Small intestine (tissue), 7 donors: Measurements from ENCODE around the gene MAP3K5. TPM values are rescaled to one million over a fixed set of nuclear protein-coding genes. Genes with fewer than 3 reads are reported as not detected.

Source experiments
- DNase-seq, 2 donors: peaks; one replicate each; pipeline versions ENCODE4 v3.0.0 to v3.0.0-alpha.2; 2013
- FAIRE-seq: peaks from 2 replicates; lab custom pipeline; 2012; peaks lifted over from hg19 to GRCh38; lab: Jason Lieb, UNC
- H3K27ac ChIP-seq, 3 donors: one replicate each; pipeline ENCODE4 v1.5.1; 2013; ENCODE audit warnings: low read length in 2 of 3, mild to moderate bottlenecking in 2 of 3, control low read depth in 1 of 3, inconsistent platforms in 1 of 3, low read depth in 1 of 3, moderate library complexity in 1 of 3
- H3K27me3 ChIP-seq, 3 donors: one replicate each; pipeline ENCODE4 v1.6.1; 2013; ENCODE audit warnings: low read length in 3 of 3, inconsistent platforms in 1 of 3; ENCODE audit not compliant: control insufficient read depth in 3 of 3, insufficient read depth in 3 of 3
- H3K36me3 ChIP-seq, 3 donors: one replicate each; pipeline ENCODE4 v1.6.1; 2013; ENCODE audit warnings: low read length in 3 of 3, inconsistent platforms in 1 of 3, low read depth in 1 of 3, mild to moderate bottlenecking in 1 of 3, moderate library complexity in 1 of 3; ENCODE audit not compliant: control insufficient read depth in 3 of 3, insufficient read depth in 2 of 3
- H3K4me1 ChIP-seq, 3 donors: one replicate each; pipeline ENCODE4 v1.6.1; 2013; ENCODE audit warnings: low read length in 2 of 3, inconsistent platforms in 1 of 3, low read depth in 1 of 3, mild to moderate bottlenecking in 1 of 3, moderate library complexity in 1 of 3; ENCODE audit not compliant: control insufficient read depth in 3 of 3, insufficient read depth in 2 of 3
- H3K4me3 ChIP-seq, 3 donors: one replicate each; pipeline ENCODE4 v1.5.1; 2013; ENCODE audit warnings: low read length in 3 of 3, control low read depth in 1 of 3, inconsistent platforms in 1 of 3, low read depth in 1 of 3, mild to moderate bottlenecking in 1 of 3, moderate library complexity in 1 of 3
- H3K9me3 ChIP-seq, 2 donors: one replicate each; pipeline ENCODE4 v1.6.1; 2013; ENCODE audit warnings: low read depth in 1 of 2, low read length in 1 of 2; ENCODE audit not compliant: control insufficient read depth in 2 of 2, insufficient read depth in 1 of 2
- WGBS, 3 donors: extraction: QIAGEN DNeasy Blood & Tissue Kit; methylation state at CpG; one replicate each; pipeline ENCODE4 v1.1.7; 2013; 5-methylcytosine and 5-hydroxymethylcytosine counted together
- polyA plus RNA-seq, 4 donors: library from polyadenylated mRNA; stranded (reverse) in 3 of 4; unstranded in 1 of 4; fragments of 200-250 nt in 3 of 4; fragments of 120-200 nt in 1 of 4; gene quantifications; one replicate each; pipeline versions ENCODE4 v1.2.1 to v1.2.3, GENCODE V29; 2013
- donor health status: healthy with polysubstance abuse.
- donor health status: control.
- donor health status: control.
- donor health status: Bipolar disorder and iron deficiency.
- donor health status: healthy.

The MAP3K5 gene
- polyA plus RNA-seq, 4 donors, result 5.4 to 9.5 (median 7.0) TPM

DNA sequence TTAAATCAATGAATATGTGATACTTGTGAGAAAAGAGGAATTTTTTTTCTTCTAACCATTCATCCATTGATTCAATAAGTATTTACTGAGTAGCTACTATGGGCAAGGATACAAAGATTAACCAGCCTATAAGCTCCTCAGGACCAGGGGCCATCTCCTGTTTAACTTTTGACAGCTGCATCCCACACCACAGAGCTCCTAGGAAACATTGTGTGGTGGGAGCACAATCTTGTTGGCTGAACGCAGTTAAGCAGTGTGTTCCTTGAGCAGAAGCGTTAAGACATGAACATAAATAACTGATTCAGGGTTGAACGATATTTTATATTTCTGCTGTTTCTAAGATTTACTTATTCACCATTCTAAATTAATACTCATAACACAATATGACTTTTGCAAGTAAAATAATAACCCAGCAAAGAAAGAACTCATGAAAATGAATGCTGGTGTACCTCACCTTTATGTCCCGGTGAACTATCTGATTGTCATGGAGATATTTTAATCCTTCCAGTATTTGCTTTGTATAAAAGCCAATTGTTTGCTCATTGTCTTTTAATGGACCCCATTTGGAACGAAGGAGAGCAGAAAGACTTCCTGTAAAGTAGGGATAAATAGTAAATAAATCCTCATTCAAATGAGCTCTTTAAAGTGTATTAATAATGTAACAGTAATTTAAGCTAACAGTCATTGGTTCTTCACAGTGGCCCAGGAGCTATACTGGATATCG lies 179.4 kb downstream of the MAP3K5 start:
- no peak for FAIRE-seq

DNA sequence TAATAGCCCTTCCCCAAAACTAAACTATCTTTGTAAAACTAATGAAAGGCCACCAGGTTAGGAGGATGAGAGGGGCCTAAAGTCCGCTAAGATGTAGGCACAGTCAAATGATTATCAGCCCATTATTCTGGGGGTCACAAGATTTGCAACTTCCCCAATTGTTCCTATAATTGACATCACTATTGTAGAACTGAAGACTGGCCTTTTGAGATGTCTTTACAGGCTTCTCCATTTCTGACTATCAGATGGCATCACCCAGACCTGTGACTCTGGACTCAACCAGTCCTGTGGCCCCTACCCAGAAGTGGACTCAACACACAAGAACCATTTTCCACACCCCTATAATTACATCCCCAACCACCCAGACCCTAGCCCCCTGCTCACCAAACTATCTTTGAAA lies 180.5 kb downstream of the MAP3K5 start:
- DNase-seq (no peak), FAIRE-seq (no peak)
- H3K27me3 ChIP-seq, result no peaks in the 10 kb centered on the region
- WGBS, 3 donors, result 96 to 100% (median 98%) methylated on average over 1 of the region's 1 CpG
- peaks cover 0 to 11% (median 3%) of the 10 kb centered on the region in 3 donors for H3K4me1 ChIP-seq
- no peaks in the 10 kb centered on the region for H3K9me3 ChIP-seq
- H3K4me3 ChIP-seq, result no peak overlapping the region
- no peak overlapping the region for H3K27ac ChIP-seq
- peaks cover 0 to 4% (median 0%) of the 10 kb centered on the region in 3 donors for H3K36me3 ChIP-seq

More for the DNA sequence above, 179.4 kb downstream of the MAP3K5 start:
- Histone ChIP-seq H3K27ac (no peak overlapping the region), H3K9me3 (no peaks in the 10 kb centered on the region), H3K4me3 (no peak overlapping the region), H3K4me1 (peaks cover 0 to 8% (median 3%) of the 10 kb centered on the region in 3 donors), H3K36me3 (peaks cover 0 to 4% (median 0%) of the 10 kb centered on the region in 3 donors), H3K27me3 (no peaks in the 10 kb centered on the region)
- 84 to 88% (median 86%) methylated on average over 6 of the region's 6 CpGs for WGBS, 3 donors
- DNase-seq, result no peak

GRCh38 chr6:136611133-136611532 lies 181.1 kb downstream of the MAP3K5 start:
- Histone ChIP-seq H3K36me3 (peaks cover 0 to 4% (median 0%) of the 10 kb centered on the region in 3 donors), H3K27me3 (no peaks in the 10 kb centered on the region), H3K27ac (no peak overlapping the region), H3K4me1 (peaks cover 0 to 11% (median 3%) of the 10 kb centered on the region in 3 donors), H3K9me3 (no peaks in the 10 kb centered on the region), H3K4me3 (no peak overlapping the region)
- DNase-seq, result peak in 1 of 2 donors; percentile 39
- 16 to 55% (median 32%) methylated on average over 2 of the region's 2 CpGs for WGBS, 3 donors
- no peak for FAIRE-seq

- 23 to 28% (median 27%) methylated on average over 4 of the region's 4 CpGs for WGBS, 3 donors
- Histone ChIP-seq H3K4me1 (peaks cover 0 to 11% (median 4%) of the 10 kb centered on the region in 3 donors), H3K27ac (peak overlapping the region; percentile 5 to 88 (median 9)), H3K27me3 (no peaks in the 10 kb centered on the region), H3K9me3 (no peaks in the 10 kb centered on the region), H3K4me3 (no peak overlapping the region), H3K36me3 (peaks cover 0 to 5% (median 0%) of the 10 kb centered on the region in 3 donors)
- DNase-seq (peak; percentile 56 to 95), FAIRE-seq (peak; percentile 93)
These were observed 182.2 kb downstream of the MAP3K5 start for GRCh38 chr6:136609873-136610706.

GRCh38 chr6:136608991-136609390 lies 183.3 kb downstream of the MAP3K5 start:
- Histone ChIP-seq H3K4me3 (no peak overlapping the region), H3K27me3 (no peaks in the 10 kb centered on the region), H3K9me3 (no peaks in the 10 kb centered on the region), H3K36me3 (peaks cover 0 to 6% (median 0%) of the 10 kb centered on the region in 3 donors), H3K4me1 (peaks cover 0 to 11% (median 5%) of the 10 kb centered on the region in 3 donors), H3K27ac (peak overlapping the region in 1 of 3 donors; percentile 88)
- DNase-seq (no peak), FAIRE-seq (no peak)
- WGBS, 3 donors, result 79 to 90% (median 89%) methylated on average over 3 of the region's 3 CpGs

- H3K4me1 ChIP-seq, result peaks cover 0 to 11% (median 5%) of the 10 kb centered on the region in 3 donors
- no peak overlapping the region for H3K4me3 ChIP-seq
- H3K36me3 ChIP-seq, result peaks cover 0 to 3% (median 0%) of the 10 kb centered on the region in 3 donors
- DNase-seq, result peak; percentile 65 to 76
- H3K27me3 ChIP-seq, result no peaks in the 10 kb centered on the region
- no peak for FAIRE-seq
- peak overlapping the region in 1 of 3 donors; percentile 37 for H3K27ac ChIP-seq
- no peaks in the 10 kb centered on the region for H3K9me3 ChIP-seq
- 71 to 73% (median 72%) methylated on average over 12 of the region's 12 CpGs for WGBS, 3 donors
These were observed 184.1 kb downstream of the MAP3K5 start for GRCh38 chr6:136607932-136608772.

DNA sequence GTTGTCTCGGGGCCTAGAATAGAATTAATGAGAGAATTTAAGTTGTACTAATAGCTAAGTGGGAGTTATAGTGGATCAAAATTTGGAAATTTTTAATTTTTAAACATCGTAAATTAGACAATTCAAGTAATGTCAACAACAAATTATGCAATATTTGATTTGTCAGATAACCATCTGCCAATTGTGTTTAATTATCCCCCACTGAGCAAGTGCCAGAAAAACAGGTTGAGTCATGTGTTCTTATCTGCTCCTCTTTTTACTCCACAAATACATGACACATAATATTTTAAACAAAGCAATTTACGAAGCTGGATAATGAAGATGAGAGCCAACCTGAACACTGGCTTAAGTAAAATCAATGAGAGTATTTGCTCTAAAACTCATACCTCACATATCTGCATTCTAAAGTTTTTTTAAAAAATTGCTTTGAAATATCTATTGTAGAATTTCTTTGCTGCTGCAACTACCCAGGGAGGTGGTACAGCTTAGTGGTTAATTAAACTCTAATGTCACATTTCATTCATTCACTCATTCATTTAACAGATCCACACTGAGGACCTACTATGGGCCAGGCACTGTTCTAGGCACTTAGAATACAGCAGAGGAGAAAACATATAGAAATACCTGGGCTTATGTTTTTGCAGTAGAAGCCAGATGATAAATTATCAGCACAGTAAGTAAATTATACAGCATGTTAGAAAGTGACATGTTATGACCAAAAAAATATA lies 184.9 kb downstream of the MAP3K5 start:
- 37 to 56% (median 44%) methylated on average over 3 of the region's 3 CpGs for WGBS, 3 donors
- Histone ChIP-seq H3K4me3 (no peak overlapping the region), H3K27ac (no peak overlapping the region), H3K9me3 (no peaks in the 10 kb centered on the region), H3K27me3 (no peaks in the 10 kb centered on the region), H3K4me1 (peaks cover 0 to 11% (median 5%) of the 10 kb centered on the region in 3 donors), H3K36me3 (peaks cover 0 to 3% (median 0%) of the 10 kb centered on the region in 3 donors)
- FAIRE-seq (no peak), DNase-seq (peak in 1 of 2 donors; percentile 49)
